Uterus (tissue), 4 donors: ENCODE data around the gene NAB2. TPM values are rescaled to one million over a fixed set of nuclear protein-coding genes. Genes with fewer than 3 reads are reported as not detected.

Source experiments
- DNase-seq, 2 donors: peaks; one replicate each; pipeline ENCODE4 v3.0.0-alpha.2; 2019 to 2020
- H3K27ac ChIP-seq, 2 donors: fragments of 200-600 bp; sonication (generic); 1 replicate in 1 of 2; 2 replicates in 1 of 2; pipeline ENCODE4 v1.5.1; 2016 to 2018
- H3K27me3 ChIP-seq, 2 donors: fragments of 200-600 bp; sonication (generic); one replicate each; pipeline ENCODE4 v1.5.1; 2018 to 2019; ENCODE audit warnings: control low read depth in 1 of 2
- H3K36me3 ChIP-seq, 2 donors: fragments of 200-600 bp; sonication (generic); one replicate each; pipeline ENCODE4 v1.5.1; 2019; ENCODE audit warnings: control low read depth in 1 of 2
- H3K4me1 ChIP-seq, 2 donors: fragments of 200-600 bp; sonication (generic); one replicate each; pipeline ENCODE4 v1.5.1; 2018 to 2019; ENCODE audit warnings: control low read depth in 1 of 2
- H3K4me3 ChIP-seq, 2 donors: fragments of 200-600 bp; sonication (generic); 1 replicate in 1 of 2; 2 replicates in 1 of 2; pipeline ENCODE4 v1.5.1; 2018 to 2019; ENCODE audit warnings: mild to moderate bottlenecking in 1 of 2
- H3K9me3 ChIP-seq, 2 donors: fragments of 200-600 bp; sonication (generic); one replicate each; pipeline ENCODE4 v1.5.1; 2019; ENCODE audit warnings: control low read depth in 1 of 2
- POLR2A ChIP-seq, 2 donors: fragments of 450-650 bp; IDR thresholded peaks; one replicate each; pipeline ENCODE4 v1.6.1; 2016; ENCODE audit warnings: antibody characterized with exemption in 2 of 2, mild to moderate bottlenecking in 1 of 2, moderate library complexity in 1 of 2
- intact Hi-C: fragments of 100-400 bp; cut with DNase I; formaldehyde crosslinking; loops from one replicate; pipeline ENCODE4 v1.15.1; 2023; ENCODE audit warnings: low total_unique reads
- total RNA-seq, 4 donors: library from RNA; depleted of rRNA in 3 of 4; stranded (reverse); fragments of >200 nt in 3 of 4; gene quantifications; one replicate each; pipeline versions ENCODE4 v1.1.0 to v1.2.4, GENCODE V29; 2014 to 2023
- TF ChIP-seq, protein P1 (sequence below), 4 experiments: fragments of 200-600 bp in 2 of 4; fragments of 450-650 bp in 2 of 4; sonication (generic) in 2 of 4; IDR thresholded peaks; one replicate each; pipeline ENCODE4 v1.5.1; 2016 to 2019; ENCODE audit warnings: antibody characterized with exemption in 4 of 4, mild to moderate bottlenecking in 2 of 4, moderate library complexity in 1 of 4
- donor health status: DM: yes; HTN: yes; CAD: no.

NAB2 gene
- total RNA-seq, 4 donors from 2014 or later = 9.1 to 85.8 (median 33.9) TPM

DNA sequence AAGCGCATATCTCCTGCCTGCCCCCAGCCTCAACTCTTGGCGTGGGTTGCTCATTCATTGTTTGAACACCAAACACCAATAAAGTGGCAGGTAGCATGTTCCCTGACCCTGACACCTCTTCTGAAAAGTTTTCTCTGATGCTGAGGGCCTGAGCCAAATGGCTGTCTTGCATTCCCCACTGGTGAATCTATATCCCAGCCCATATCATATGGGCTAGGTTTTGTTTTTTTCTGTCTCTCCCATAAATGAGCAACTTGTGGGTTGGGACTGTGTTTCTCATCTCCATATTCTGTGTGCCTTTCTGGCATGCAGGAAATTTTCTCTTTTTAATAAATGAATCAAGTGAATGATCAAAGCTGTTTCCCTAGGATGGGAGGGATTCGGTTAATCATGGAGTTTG lies 44.0 kb upstream of the NAB2 start:
- intact Hi-C loops = no loop called here
- H3K27me3 ChIP-seq = no peaks in the 10 kb centered on the region
- H3K9me3 ChIP-seq = no peaks in the 10 kb centered on the region
- H3K4me3 ChIP-seq = no peak overlapping the region
- no peaks in the 10 kb centered on the region for H3K36me3 ChIP-seq
- DNase-seq = no peak
- TF ChIP-seq, protein P1, sequence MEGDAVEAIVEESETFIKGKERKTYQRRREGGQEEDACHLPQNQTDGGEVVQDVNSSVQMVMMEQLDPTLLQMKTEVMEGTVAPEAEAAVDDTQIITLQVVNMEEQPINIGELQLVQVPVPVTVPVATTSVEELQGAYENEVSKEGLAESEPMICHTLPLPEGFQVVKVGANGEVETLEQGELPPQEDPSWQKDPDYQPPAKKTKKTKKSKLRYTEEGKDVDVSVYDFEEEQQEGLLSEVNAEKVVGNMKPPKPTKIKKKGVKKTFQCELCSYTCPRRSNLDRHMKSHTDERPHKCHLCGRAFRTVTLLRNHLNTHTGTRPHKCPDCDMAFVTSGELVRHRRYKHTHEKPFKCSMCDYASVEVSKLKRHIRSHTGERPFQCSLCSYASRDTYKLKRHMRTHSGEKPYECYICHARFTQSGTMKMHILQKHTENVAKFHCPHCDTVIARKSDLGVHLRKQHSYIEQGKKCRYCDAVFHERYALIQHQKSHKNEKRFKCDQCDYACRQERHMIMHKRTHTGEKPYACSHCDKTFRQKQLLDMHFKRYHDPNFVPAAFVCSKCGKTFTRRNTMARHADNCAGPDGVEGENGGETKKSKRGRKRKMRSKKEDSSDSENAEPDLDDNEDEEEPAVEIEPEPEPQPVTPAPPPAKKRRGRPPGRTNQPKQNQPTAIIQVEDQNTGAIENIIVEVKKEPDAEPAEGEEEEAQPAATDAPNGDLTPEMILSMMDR (IDR thresholded peaks at IDR 0.05) = no peak
- no peak for TF ChIP-seq POLR2A (IDR thresholded peaks at IDR 0.05)
- no peaks in the 10 kb centered on the region for H3K4me1 ChIP-seq
- no peak overlapping the region for H3K27ac ChIP-seq

DNA sequence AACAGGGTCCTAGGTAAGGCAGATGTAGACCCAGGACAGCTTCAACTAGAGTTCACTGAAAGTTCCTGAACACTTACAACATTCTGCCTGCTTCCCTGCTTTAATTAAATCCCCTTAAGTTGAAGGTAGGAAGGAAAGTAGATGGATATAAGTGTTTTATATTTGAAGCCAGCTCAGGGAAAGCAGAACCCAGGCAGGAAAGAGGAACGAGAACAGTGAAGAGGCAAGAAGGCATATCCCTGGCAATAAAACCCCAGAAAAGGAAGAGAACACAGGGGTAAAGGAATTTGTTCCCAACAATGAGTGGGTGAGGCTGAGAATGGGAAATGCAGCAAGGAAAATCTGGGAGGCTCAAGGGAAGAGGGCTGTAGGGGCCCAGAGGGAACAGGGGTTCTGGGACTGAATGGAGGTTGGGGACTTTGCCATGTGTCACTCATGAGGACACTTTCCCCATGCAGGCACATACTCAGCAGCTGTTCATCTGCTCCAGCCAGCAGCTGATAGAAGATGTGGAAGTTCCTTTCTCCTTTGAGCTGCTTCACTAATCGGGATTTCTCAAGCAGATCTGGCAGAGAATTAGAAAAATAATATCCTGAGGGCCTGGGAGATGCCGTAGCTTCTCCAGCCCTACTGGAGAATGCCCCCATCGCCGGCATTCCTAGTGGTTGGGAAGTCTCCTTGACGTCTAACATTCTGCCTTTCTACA lies 42.7 kb upstream of the NAB2 start:
- Histone ChIP-seq H3K36me3 (no peaks in the 10 kb centered on the region), H3K9me3 (no peaks in the 10 kb centered on the region), H3K4me3 (no peak overlapping the region), H3K27me3 (no peaks in the 10 kb centered on the region), H3K4me1 (no peaks in the 10 kb centered on the region), H3K27ac (no peak overlapping the region)
- intact Hi-C loops = no loop called here
- no peak for DNase-seq
- TF ChIP-seq, protein P1 (IDR thresholded peaks at IDR 0.05) = no peak
- TF ChIP-seq POLR2A (IDR thresholded peaks at IDR 0.05) = no peak

DNA sequence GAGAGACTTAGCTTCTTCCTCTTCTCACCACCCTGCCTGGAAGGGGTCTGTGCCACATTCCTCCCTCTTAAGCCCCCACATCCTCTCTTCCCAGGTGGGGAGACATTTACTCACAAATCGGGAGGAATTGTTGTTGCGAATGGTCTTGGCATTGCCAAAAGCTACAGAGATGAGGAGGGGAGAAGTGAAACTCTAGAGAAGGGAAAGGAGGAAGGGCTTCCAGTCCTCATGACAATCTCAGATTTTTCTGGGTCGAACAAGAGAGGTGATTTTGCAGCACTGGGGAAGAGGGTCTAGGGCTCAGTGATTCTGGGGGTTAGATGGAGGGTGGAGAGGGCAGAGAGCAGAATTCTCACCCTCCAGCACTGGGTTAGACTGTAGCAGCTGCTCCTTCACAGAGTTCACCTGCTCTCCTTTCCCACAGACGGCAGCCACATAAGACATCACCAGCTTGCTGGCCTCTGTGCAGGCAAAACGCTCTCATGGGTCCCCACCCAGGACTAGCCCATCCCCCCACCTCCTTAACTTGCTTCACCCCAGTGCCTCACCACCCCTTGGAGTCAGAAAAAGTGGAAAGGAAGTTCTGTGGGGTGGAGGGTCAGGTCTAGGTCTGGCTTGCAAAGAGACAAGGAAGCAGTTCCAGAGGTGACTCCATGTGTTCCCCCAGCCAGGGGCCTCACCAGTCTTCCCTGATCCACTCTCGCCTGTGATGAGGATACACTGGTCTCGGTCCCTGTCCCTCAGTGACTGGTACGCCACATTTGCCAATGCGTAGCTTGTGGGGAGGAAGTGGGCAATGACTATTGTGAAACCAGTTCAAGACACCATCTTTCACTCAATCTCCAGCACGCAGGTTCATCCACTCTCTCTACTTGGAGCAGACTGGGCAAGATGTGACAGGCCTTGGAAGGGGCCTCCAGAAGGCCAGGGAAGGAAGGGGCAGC lies 41.7 kb upstream of the NAB2 start:
- no peak overlapping the region for H3K27ac ChIP-seq
- H3K4me3 ChIP-seq = no peak overlapping the region
- no peaks in the 10 kb centered on the region for H3K27me3 ChIP-seq
- no peak for TF ChIP-seq POLR2A (IDR thresholded peaks at IDR 0.05)
- TF ChIP-seq, protein P1 (IDR thresholded peaks at IDR 0.05) = no peak
- no peaks in the 10 kb centered on the region for H3K36me3 ChIP-seq
- DNase-seq = no peak
- intact Hi-C loops = no loop called here
- no peaks in the 10 kb centered on the region for H3K9me3 ChIP-seq
- no peaks in the 10 kb centered on the region for H3K4me1 ChIP-seq

DNA sequence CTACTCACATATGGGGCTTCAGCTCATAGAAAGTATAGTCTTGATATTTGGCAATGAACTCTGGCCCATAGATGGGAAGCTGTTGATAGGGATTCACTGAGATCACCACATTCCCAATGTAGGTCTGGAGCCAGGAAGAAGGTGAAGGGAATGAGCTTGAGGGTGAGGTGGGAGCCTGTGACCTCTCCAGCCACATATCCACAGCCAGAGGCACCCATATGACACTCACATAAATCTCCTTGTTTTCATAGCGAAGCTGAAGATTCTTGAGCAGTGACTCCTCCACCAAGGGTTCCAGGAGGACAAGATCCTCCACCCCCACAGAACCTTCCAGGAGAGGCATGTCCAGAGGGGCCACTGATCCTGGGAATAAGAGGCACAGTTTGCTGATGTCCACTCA lies 40.9 kb upstream of the NAB2 start:
- Histone ChIP-seq H3K27ac (no peak overlapping the region), H3K4me3 (no peak overlapping the region), H3K9me3 (no peaks in the 10 kb centered on the region), H3K36me3 (no peaks in the 10 kb centered on the region), H3K27me3 (no peaks in the 10 kb centered on the region), H3K4me1 (no peaks in the 10 kb centered on the region)
- no peak for TF ChIP-seq POLR2A (IDR thresholded peaks at IDR 0.05)
- TF ChIP-seq, protein P1 (IDR thresholded peaks at IDR 0.05) = no peak
- DNase-seq = no peak
- intact Hi-C loops = no loop called here
